G401 (cell line): ENCODE data around the gene PLTP. TPM values are rescaled to one million over a fixed set of nuclear protein-coding genes. Genes with fewer than 3 reads are reported as not detected.
A peak's percentile ranks its signal among the peaks of the same experiment; 100 is the strongest.

Source experiments
- DNase-seq: peaks from one replicate; pipeline ENCODE4 v3.0.0-alpha.2; 2015; ENCODE audit warnings: low spot score
- in situ Hi-C: cut with HindIII; loops from 2 replicates; pipeline ENCODE4 v1.10.0; 2016; ENCODE audit warnings: low sequenced_read_pairs, mixed read lengths
- total RNA-seq: library from RNA; depleted of rRNA; stranded (reverse); fragments of >200 nt; shearing (Covaris generic); gene quantifications from 2 replicates; pipeline ENCODE4 v1.2.3, GENCODE V29; 2014

The PLTP gene
- total RNA-seq, 1 experiment from 2014 or later, result 156 TPM

GRCh38 chr20:45924391-45925261, 12.7 kb upstream of the PLTP start:
- DNase-seq, result peak; percentile 14
- in situ Hi-C loops, result no loop called here

GRCh38 chr20:45921337-45922189, 9.6 kb upstream of the PLTP start:
- DNase-seq, result no peak
- in situ Hi-C loops, result no loop called here

GRCh38 chr20:45920462-45921336, 8.7 kb upstream of the PLTP start:
- DNase-seq, result no peak
- in situ Hi-C loops, result no loop called here

GRCh38 chr20:45919542-45920399, 7.8 kb upstream of the PLTP start:
- no peak for DNase-seq
- in situ Hi-C loops, result no loop called here

- in situ Hi-C loops, result no loop called here
- no peak for DNase-seq
Observed at GRCh38 chr20:45918779-45919537, 7.0 kb upstream of the PLTP start.

- in situ Hi-C loops, result no loop called here
- no peak for DNase-seq
Observed at GRCh38 chr20:45918182-45918737, 6.3 kb upstream of the PLTP start.

- DNase-seq, result no peak
- in situ Hi-C loops, result no loop called here
Observed at GRCh38 chr20:45917790-45918141, 5.8 kb upstream of the PLTP start.

- DNase-seq, result no peak
- in situ Hi-C loops, result no loop called here
Observed at GRCh38 chr20:45913116-45913515, 1.2 kb upstream of the PLTP start.

GRCh38 chr20:45912344-45912682, 358 bp upstream of the PLTP start:
- no peak for DNase-seq
- in situ Hi-C loops, result no loop called here

GRCh38 chr20:45910670-45911485, 1.1 kb downstream of the PLTP start:
- in situ Hi-C loops, result no loop called here
- DNase-seq, result peak; percentile 85

GRCh38 chr20:45909817-45910669, 1.9 kb downstream of the PLTP start:
- in situ Hi-C loops, result no loop called here
- DNase-seq, result no peak

GRCh38 chr20:45909336-45909808, 2.6 kb downstream of the PLTP start:
- no peak for DNase-seq
- in situ Hi-C loops, result no loop called here

GRCh38 chr20:45908084-45908483, 3.9 kb downstream of the PLTP start:
- in situ Hi-C loops, result no loop called here
- DNase-seq, result no peak

- no peak for DNase-seq
- in situ Hi-C loops, result no loop called here
Observed at GRCh38 chr20:45907219-45907948, 4.6 kb downstream of the PLTP start.

- in situ Hi-C loops, result no loop called here
- no peak for DNase-seq
Observed at GRCh38 chr20:45905505-45906079, 6.4 kb downstream of the PLTP start.
